HCT116 (cell line): ENCODE data around the gene TXN. TPM values are rescaled to one million over a fixed set of nuclear protein-coding genes. Genes with fewer than 3 reads are reported as not detected.

ENCODE experiments used
- ATAC-seq: fragments of 200-7000 bp; cut with Tn5 transposase; 2 replicates; pipeline ENCODE4 v1.9.1; 2020; ENCODE audit warnings: mild to moderate bottlenecking, moderate library complexity
- BruUV-seq: library from RNA; stranded (reverse); fragments of 400-500 nt; replicated peaks from 2 replicates; lab custom pipeline; 2021; lab: Mats Ljungman, UMichigan
- CTCF ChIA-PET: fragments of 300-600 bp; sonication (Branson Sonifier 250); formaldehyde crosslinking; loops from one replicate; lab custom pipeline; 2021; ENCODE audit warnings: antibody characterized with exemption; lab: Charles Lee
- POLR2A ChIA-PET: fragments of 300-600, 350-600 bp; sonication (Branson Sonifier 250); formaldehyde crosslinking; loops from one replicate; lab custom pipeline; 2021; ENCODE audit warnings: antibody characterized with exemption; lab: Charles Lee
- RAD21 ChIA-PET, 2 experiments: fragments of 300-600 bp; sonication (Branson Sonifier 250); formaldehyde crosslinking; loops; one replicate each; lab custom pipeline; 2023; ENCODE audit warnings: low total read pairs in 2 of 2; ENCODE audit not compliant: uncharacterized antibody in 2 of 2, unreplicated experiment in 2 of 2, low non-redundant PET in 1 of 2; lab: Charles Lee
- DNase-seq: peaks from one replicate; pipeline ENCODE4 v3.0.0-alpha.2; 2010; ENCODE audit warnings: low read depth, low spot score
- H2AFZ ChIP-seq: fragments of 200-600 bp; shearing (Covaris generic), sonication (generic); 2 replicates; pipeline ENCODE4 v1.6.1; 2017; ENCODE audit warnings: low read depth, mixed run types, mixed read lengths, antibody characterized with exemption, low read length; ENCODE audit not compliant: poor library complexity, severe bottlenecking
- H3K27ac ChIP-seq: 2 replicates; pipeline ENCODE4 v1.5.1; 2012; ENCODE audit warnings: low read depth, low read length
- H3K27me3 ChIP-seq: fragments of 200-600 bp; sonication (generic); 2 replicates; pipeline ENCODE4 v1.6.1; 2016; ENCODE audit warnings: mixed run types, low read length, mixed read lengths; ENCODE audit not compliant: insufficient read depth
- H3K36me3 ChIP-seq, 2 experiments: fragments of 200-500 bp in 1 of 2; fragments of 200-600 bp in 1 of 2; sonication (Bioruptor generic) in 1 of 2; sonication (generic) in 1 of 2; 2 replicates each; pipeline versions ENCODE4 v1.5.1 to v1.6.1; 2014 to 2016; ENCODE audit warnings: low read length in 2 of 2, inconsistent platforms in 1 of 2, mixed read lengths in 1 of 2, mixed run types in 1 of 2; ENCODE audit not compliant: insufficient read depth in 2 of 2, control insufficient read depth in 1 of 2
- H3K4me1 ChIP-seq, 2 experiments: fragments of 200-600 bp in 1 of 2; sonication (generic) in 1 of 2; 2 replicates each; pipeline versions ENCODE4 v1.5.1 to v1.6.1; 2012 to 2017; ENCODE audit warnings: low read length in 2 of 2, inconsistent platforms in 1 of 2, mild to moderate bottlenecking in 1 of 2, mixed read lengths in 1 of 2, mixed run types in 1 of 2, moderate library complexity in 1 of 2; ENCODE audit not compliant: insufficient read depth in 2 of 2, control insufficient read depth in 1 of 2
- H3K4me2 ChIP-seq: fragments of 200-600 bp; sonication (generic); 2 replicates; pipeline ENCODE4 v1.6.1; 2017; ENCODE audit warnings: mixed run types, low read length, mixed read lengths
- H3K4me3 ChIP-seq, 2 experiments: fragments of 200-600 bp in 1 of 2; sonication (generic) in 1 of 2; replicated peaks in 1 of 2; 2 replicates each; pipeline ENCODE4 v1.5.1; 2011 to 2016; ENCODE audit warnings: low read length in 2 of 2, control low read depth in 1 of 2, low read depth in 1 of 2, mild to moderate bottlenecking in 1 of 2, mixed read lengths in 1 of 2, mixed run types in 1 of 2
- H3K79me2 ChIP-seq: fragments of 200-600 bp; sonication (generic); 2 replicates; pipeline ENCODE4 v1.6.1; 2017; ENCODE audit warnings: mild to moderate bottlenecking, mixed run types, low read length, moderate library complexity, mixed read lengths; ENCODE audit not compliant: insufficient read depth
- H3K9ac ChIP-seq: fragments of 200-600 bp; sonication (generic); 2 replicates; pipeline ENCODE4 v1.6.1; 2016; ENCODE audit warnings: low read length, mixed read lengths
- H3K9me2 ChIP-seq: fragments of 200-600 bp; sonication (generic), shearing (Covaris generic); 2 replicates; pipeline ENCODE4 v1.6.1; 2017; ENCODE audit warnings: mixed run types, mild to moderate bottlenecking, moderate library complexity; ENCODE audit not compliant: insufficient read depth
- H3K9me3 ChIP-seq, 2 experiments: fragments of 200-500 bp in 1 of 2; fragments of 200-600 bp in 1 of 2; sonication (Bioruptor generic) in 1 of 2; sonication (generic) in 1 of 2; 2 replicates each; pipeline ENCODE4 v1.6.1; 2014 to 2017; ENCODE audit warnings: low read length in 2 of 2, mixed read lengths in 2 of 2, inconsistent platforms in 1 of 2, low read depth in 1 of 2, mild to moderate bottlenecking in 1 of 2, mixed run types in 1 of 2, moderate library complexity in 1 of 2; ENCODE audit not compliant: control insufficient read depth in 1 of 2, insufficient read depth in 1 of 2
- H4K20me1 ChIP-seq: fragments of 200-600 bp; sonication (generic), shearing (Covaris generic); 2 replicates; pipeline ENCODE4 v1.6.1; 2017; ENCODE audit warnings: mixed run types, mild to moderate bottlenecking, moderate library complexity; ENCODE audit not compliant: insufficient read depth
- ATF3 ChIP-seq: IDR thresholded peaks from 2 replicates; pipeline ENCODE4 v1.6.1; 2012
- CBX3 ChIP-seq: IDR thresholded peaks from 2 replicates; pipeline ENCODE4 v1.6.1; 2012; ENCODE audit warnings: low read depth
- CEBPB ChIP-seq: IDR thresholded peaks from 2 replicates; pipeline ENCODE4 v1.6.1; 2012; ENCODE audit warnings: low read depth
- EGR1 ChIP-seq: IDR thresholded peaks from 2 replicates; pipeline ENCODE4 v1.6.1; 2012; ENCODE audit warnings: low read depth
- ELF1 ChIP-seq: IDR thresholded peaks from 2 replicates; pipeline ENCODE4 v1.6.1; 2012; ENCODE audit warnings: low read depth, borderline replicate concordance
- EZH2 ChIP-seq: fragments of 200-600 bp; sonication (generic); IDR thresholded peaks from 2 replicates; pipeline ENCODE4 v1.6.1; 2017; ENCODE audit warnings: antibody characterized with exemption, mixed run types
- EZH2phosphoT487 ChIP-seq: fragments of 200-600 bp; IDR thresholded peaks from 2 replicates; pipeline ENCODE4 v1.6.1; 2018; ENCODE audit warnings: antibody characterized with exemption, borderline replicate concordance
- FOSL1 ChIP-seq: IDR thresholded peaks from 2 replicates; pipeline ENCODE4 v1.6.1; 2012; ENCODE audit warnings: low read depth
- JUND ChIP-seq: IDR thresholded peaks from 2 replicates; pipeline ENCODE4 v1.6.1; 2012
- POLR2A ChIP-seq: IDR thresholded peaks from 2 replicates; pipeline ENCODE4 v1.7.0; 2011; ENCODE audit warnings: borderline replicate concordance; ENCODE audit not compliant: insufficient read depth, insufficient read length; ENCODE audit errors: extremely low read depth
- RAD21 ChIP-seq: IDR thresholded peaks from 2 replicates; pipeline ENCODE4 v1.6.1; 2012; ENCODE audit warnings: low read depth, mild to moderate bottlenecking
- REST ChIP-seq: IDR thresholded peaks from 2 replicates; pipeline ENCODE4 v1.6.1; 2012; ENCODE audit warnings: low read depth
- SIN3A ChIP-seq: IDR thresholded peaks from 2 replicates; pipeline ENCODE4 v1.6.1; 2012; ENCODE audit warnings: low read depth
- SP1 ChIP-seq: IDR thresholded peaks from 2 replicates; pipeline ENCODE4 v1.6.1; 2012; ENCODE audit warnings: low read depth
- TCF7L2 ChIP-seq: IDR thresholded peaks from 2 replicates; pipeline ENCODE4 v1.7.0; 2011; ENCODE audit warnings: borderline replicate concordance, inconsistent platforms; ENCODE audit not compliant: insufficient read depth, insufficient read length; ENCODE audit errors: extremely low read depth
- YY1 ChIP-seq: IDR thresholded peaks from 2 replicates; pipeline ENCODE4 v1.6.1; 2011; ENCODE audit warnings: low read length, low read depth, moderate library complexity, mild to moderate bottlenecking; ENCODE audit not compliant: insufficient replicate concordance; ENCODE audit errors: extremely low read depth
- ZFX ChIP-seq: fragments of 450-650 bp; IDR thresholded peaks from 2 replicates; pipeline ENCODE4 v1.6.1; 2017
- ZNF274 ChIP-seq: fragments of 200-500 bp; sonication (Bioruptor generic); IDR thresholded peaks from 2 replicates; pipeline ENCODE4 v1.6.1; 2014; ENCODE audit warnings: mild to moderate bottlenecking, low read depth, low read length, inconsistent platforms
- intact Hi-C: fragments of 100-400 bp; cut with micrococcal nuclease; formaldehyde crosslinking; loops from 2 replicates; pipeline ENCODE4 v1.10.0; 2022
- total RNA-seq: library from RNA; stranded (reverse); gene quantifications from one replicate; pipeline ENCODE4 v1.2.1, GENCODE V29; 2021; ENCODE audit not compliant: unreplicated experiment

TXN gene
- total RNA-seq, 1 experiment from 2014 or later = 421 TPM

GRCh38 chr9:110266795-110267194 is 10.5 kb upstream of the TXN start:
- no peak overlapping the region for H3K4me2 ChIP-seq
- no peaks in the 10 kb centered on the region for H3K36me3 ChIP-seq
- H2AFZ ChIP-seq = peak overlapping the region; percentile 15
- H4K20me1 ChIP-seq = no peaks in the 10 kb centered on the region
- H3K9me2 ChIP-seq = no peaks in the 10 kb centered on the region
- POLR2A ChIA-PET = interaction anchor here (1.2 kb wide), 1 partner anchor 10 kb away, joined by 3 read pairs; the partner anchor contains the start of gene TXN
- H3K27me3 ChIP-seq = no peaks in the 10 kb centered on the region
- H3K27ac ChIP-seq = no peak overlapping the region
- H3K4me1 ChIP-seq = no peaks in the 10 kb centered on the region
- TF ChIP-seq ZFX (no peak), EGR1 (no peak), SIN3A (no peak), REST (no peak), ZNF274 (no peak)
- intact Hi-C loops = no loop called here
- no peak overlapping the region for H3K4me3 ChIP-seq
- CTCF ChIA-PET = no interaction called here
- no peaks in the 10 kb centered on the region for H3K79me2 ChIP-seq
- no peaks in the 10 kb centered on the region for H3K9me3 ChIP-seq
- no TSS peak for BruUV-seq
- no peak overlapping the region for H3K9ac ChIP-seq
- no peak for DNase-seq
- RAD21 ChIA-PET = no interaction called here
- ATAC-seq = no peak

GRCh38 chr9:110261632-110262031 is 5.3 kb upstream of the TXN start:
- ChIA-PET POLR2A (no interaction called here), RAD21 (no interaction called here), CTCF (no interaction called here)
- no peak for ATAC-seq
- no peak overlapping the region for H3K27ac ChIP-seq
- H2AFZ ChIP-seq = no peak overlapping the region
- H4K20me1 ChIP-seq = no peaks in the 10 kb centered on the region
- no peaks in the 10 kb centered on the region for H3K9me3 ChIP-seq
- intact Hi-C loops = no loop called here
- no peak for DNase-seq
- H3K79me2 ChIP-seq = no peaks in the 10 kb centered on the region
- H3K4me3 ChIP-seq = no peak overlapping the region
- H3K27me3 ChIP-seq = no peaks in the 10 kb centered on the region
- TF ChIP-seq ZFX (no peak), YY1 (no peak), EGR1 (no peak), CBX3 (no peak), EZH2phosphoT487 (no peak), TCF7L2 (no peak), FOSL1 (no peak), ATF3 (no peak), ELF1 (no peak), POLR2A (no peak), EZH2 (no peak), JUND (no peak), CEBPB (no peak), RAD21 (no peak), SP1 (no peak)
- no peaks in the 10 kb centered on the region for H3K36me3 ChIP-seq
- no TSS peak for BruUV-seq
- no peak overlapping the region for H3K4me2 ChIP-seq
- H3K9ac ChIP-seq = no peak overlapping the region
- peaks cover 2 to 30% of the 10 kb centered on the region in 2 experiments; a peak in 3 of 4 replicates for H3K4me1 ChIP-seq
- H3K9me2 ChIP-seq = no peaks in the 10 kb centered on the region
